Measurements from ENCODE around the gene HS3ST3B1.

HS3ST3B1 gene

GRCh38 chr17:14355556-14355955 lies 54.7 kb downstream of the HS3ST3B1 start:
- no peak for DNase-seq

- no peak for DNase-seq
Measured at GRCh38 chr17:14359163-14360020, 58.5 kb downstream of the HS3ST3B1 start.

- no peak for DNase-seq
Measured at GRCh38 chr17:14360856-14361255, 60.0 kb downstream of the HS3ST3B1 start.

GRCh38 chr17:14361470-14361869 lies 60.6 kb downstream of the HS3ST3B1 start:
- DNase-seq: no peak

- DNase-seq: no peak
Measured at GRCh38 chr17:14361945-14362508, 61.1 kb downstream of the HS3ST3B1 start.

GRCh38 chr17:14366199-14366598 lies 65.3 kb downstream of the HS3ST3B1 start:
- no peak for DNase-seq

- DNase-seq: no peak
Measured at GRCh38 chr17:14372461-14372860, 71.6 kb downstream of the HS3ST3B1 start.

- DNase-seq: no peak
Measured at GRCh38 chr17:14372905-14373613, 72.2 kb downstream of the HS3ST3B1 start.

GRCh38 chr17:14373614-14374259 lies 72.9 kb downstream of the HS3ST3B1 start:
- DNase-seq: no peak

- DNase-seq: no peak
Measured at GRCh38 chr17:14374268-14374667, 73.4 kb downstream of the HS3ST3B1 start.

- DNase-seq: no peak
Measured at GRCh38 chr17:14376666-14377065, 75.8 kb downstream of the HS3ST3B1 start.

- no peak for DNase-seq
Measured at GRCh38 chr17:14381606-14382005, 80.7 kb downstream of the HS3ST3B1 start.

GRCh38 chr17:14387036-14387435 lies 86.2 kb downstream of the HS3ST3B1 start:
- DNase-seq: no peak

GRCh38 chr17:14389681-14390080 lies 88.8 kb downstream of the HS3ST3B1 start:
- no peak for DNase-seq

GRCh38 chr17:14393723-14394122 lies 92.8 kb downstream of the HS3ST3B1 start:
- no peak for DNase-seq

GRCh38 chr17:14395255-14395654 lies 94.4 kb downstream of the HS3ST3B1 start:
- DNase-seq: no peak

- no peak for DNase-seq
Measured at GRCh38 chr17:14396547-14396946, 95.7 kb downstream of the HS3ST3B1 start.

GRCh38 chr17:14398766-14399165 lies 97.9 kb downstream of the HS3ST3B1 start:
- DNase-seq: no peak

Data from right hindlimb (tissue), 1 donor.